Measurements from ENCODE around the gene CHCHD3.

The CHCHD3 gene

GRCh38 chr7:132756484-132756990 lies 325.4 kb downstream of the CHCHD3 start:
- ATAC-seq, result no peak
- no peaks in the 10 kb centered on the region for H3K9me3 Mint-ChIP-seq
- H3K27ac Mint-ChIP-seq, result no peak overlapping the region
- no peak overlapping the region for H3K4me3 Mint-ChIP-seq
- peaks cover 6% of the 10 kb centered on the region for H3K4me1 Mint-ChIP-seq
- DNase-seq, result no peak
- H3K27me3 Mint-ChIP-seq, result no peaks in the 10 kb centered on the region

DNA sequence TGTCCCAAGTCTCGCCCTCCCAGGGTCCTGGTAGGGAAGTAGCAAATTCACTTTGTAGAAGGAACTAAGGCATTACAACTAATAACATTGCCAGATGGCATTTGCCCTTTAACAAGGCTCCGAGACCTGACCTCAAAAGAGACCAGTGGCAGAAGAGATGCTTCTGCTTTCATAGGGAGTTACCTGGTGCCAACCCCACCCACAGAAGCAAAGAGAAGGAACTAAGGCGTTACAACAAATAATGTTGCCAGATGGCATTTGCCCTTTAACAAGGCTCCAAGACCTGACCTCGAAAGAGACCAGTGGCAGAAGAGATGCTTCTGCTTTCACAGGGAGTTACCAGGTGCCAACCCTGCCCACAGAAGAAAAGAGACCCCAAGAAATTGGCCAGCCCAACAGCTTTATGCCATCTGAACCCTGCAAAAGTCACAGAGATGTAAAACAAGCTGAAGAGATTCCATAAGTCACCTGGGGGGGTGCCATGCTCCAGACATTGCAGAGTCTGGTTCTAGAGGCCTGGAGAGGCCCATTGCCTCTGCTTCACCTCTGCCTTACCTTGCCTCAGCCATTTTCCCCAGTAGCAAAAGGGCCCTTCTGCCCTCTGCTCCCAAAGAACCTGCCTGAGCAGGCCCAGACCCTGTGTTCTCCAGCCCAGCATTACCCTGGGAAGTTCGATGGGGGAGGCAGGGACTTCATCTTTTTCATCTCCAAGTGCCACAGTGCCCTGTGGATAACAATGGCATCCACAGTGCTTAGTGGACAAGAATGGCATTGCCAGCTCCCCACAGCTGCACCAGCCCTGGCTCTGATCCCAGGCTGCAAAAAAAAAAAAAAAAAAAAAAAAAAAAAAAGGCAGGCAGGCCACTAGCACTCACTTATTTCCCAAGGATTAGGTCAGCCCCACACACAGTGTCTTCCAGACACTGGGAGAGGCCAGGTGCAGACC lies 326.1 kb downstream of the CHCHD3 start:
- no peaks in the 10 kb centered on the region for H3K9me3 Mint-ChIP-seq
- ATAC-seq (no peak), DNase-seq (no peak)
- no peak overlapping the region for H3K4me3 Mint-ChIP-seq
- H3K4me1 Mint-ChIP-seq, result peaks cover 6% of the 10 kb centered on the region
- H3K27me3 Mint-ChIP-seq, result no peaks in the 10 kb centered on the region
- no peak overlapping the region for H3K27ac Mint-ChIP-seq

GRCh38 chr7:132752431-132752830 lies 329.5 kb downstream of the CHCHD3 start:
- no peak overlapping the region for H3K27ac Mint-ChIP-seq
- no peak overlapping the region for H3K4me3 Mint-ChIP-seq
- no peaks in the 10 kb centered on the region for H3K27me3 Mint-ChIP-seq
- DNase-seq (no peak), ATAC-seq (no peak)
- no peaks in the 10 kb centered on the region for H3K9me3 Mint-ChIP-seq
- H3K4me1 Mint-ChIP-seq, result peaks cover 6% of the 10 kb centered on the region

- Mint-ChIP-seq H3K4me3 (no peak overlapping the region), H3K9me3 (no peaks in the 10 kb centered on the region), H3K27me3 (no peaks in the 10 kb centered on the region), H3K27ac (no peak overlapping the region), H3K4me1 (no peaks in the 10 kb centered on the region)
- DNase-seq (no peak), ATAC-seq (no peak)
These were observed 330.6 kb downstream of the CHCHD3 start for GRCh38 chr7:132751244-132751647.

GRCh38 chr7:132750530-132751217 lies 331.2 kb downstream of the CHCHD3 start:
- H3K4me1 Mint-ChIP-seq, result no peaks in the 10 kb centered on the region
- H3K9me3 Mint-ChIP-seq, result no peaks in the 10 kb centered on the region
- ATAC-seq (no peak), DNase-seq (no peak)
- H3K27me3 Mint-ChIP-seq, result no peaks in the 10 kb centered on the region
- no peak overlapping the region for H3K4me3 Mint-ChIP-seq
- no peak overlapping the region for H3K27ac Mint-ChIP-seq

GRCh38 chr7:132750096-132750495 lies 331.8 kb downstream of the CHCHD3 start:
- no peak for DNase-seq
- Mint-ChIP-seq H3K9me3 (no peaks in the 10 kb centered on the region), H3K27me3 (no peaks in the 10 kb centered on the region), H3K4me3 (no peak overlapping the region), H3K4me1 (no peaks in the 10 kb centered on the region), H3K27ac (no peak overlapping the region)
- no peak for ATAC-seq

DNA sequence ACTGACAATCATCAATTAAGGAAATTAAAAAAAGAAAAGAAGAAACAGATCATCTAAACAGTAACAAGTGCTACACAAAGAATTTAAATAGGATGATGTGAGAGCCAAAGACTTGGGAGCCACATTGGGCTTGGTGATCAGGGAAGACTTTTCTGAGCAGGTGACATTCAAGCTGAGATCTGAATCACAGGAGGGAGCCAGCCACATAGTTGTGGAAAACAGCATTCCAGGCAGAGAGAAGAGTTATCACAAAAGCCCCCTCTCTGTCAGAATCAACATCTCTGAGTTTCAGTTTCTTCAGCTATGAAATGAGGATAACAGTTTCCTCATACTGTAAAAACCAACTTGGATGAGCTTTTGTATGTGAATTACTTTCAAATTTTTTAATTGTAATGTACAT lies 336.4 kb downstream of the CHCHD3 start:
- ATAC-seq (no peak), DNase-seq (no peak)
- Mint-ChIP-seq H3K27me3 (no peaks in the 10 kb centered on the region), H3K4me3 (no peak overlapping the region), H3K27ac (no peak overlapping the region), H3K9me3 (peaks cover 22 to 31% of the 10 kb centered on the region in 2 donors), H3K4me1 (no peaks in the 10 kb centered on the region)

GRCh38 chr7:132743974-132744373 lies 337.9 kb downstream of the CHCHD3 start:
- ATAC-seq, result no peak
- peaks cover 5% of the 10 kb centered on the region for H3K27me3 Mint-ChIP-seq

GRCh38 chr7:132742189-132742612 lies 339.7 kb downstream of the CHCHD3 start:
- H3K27me3 Mint-ChIP-seq, result peaks cover 8% of the 10 kb centered on the region
- peaks cover 22 to 31% of the 10 kb centered on the region in 2 donors for H3K9me3 Mint-ChIP-seq
- H3K4me3 Mint-ChIP-seq, result no peak overlapping the region
- H3K4me1 Mint-ChIP-seq, result no peaks in the 10 kb centered on the region
- DNase-seq, result no peak
- no peak overlapping the region for H3K27ac Mint-ChIP-seq
- ATAC-seq, result no peak

More at GRCh38 chr7:132743974-132744373, 337.9 kb downstream of the CHCHD3 start:
- DNase-seq, result no peak
- Mint-ChIP-seq H3K4me1 (no peaks in the 10 kb centered on the region), H3K4me3 (no peak overlapping the region), H3K27ac (no peak overlapping the region), H3K9me3 (peaks cover 22 to 31% of the 10 kb centered on the region in 2 donors)

- Mint-ChIP-seq H3K4me1 (no peaks in the 10 kb centered on the region), H3K4me3 (no peak overlapping the region), H3K27ac (no peak overlapping the region), H3K27me3 (peaks cover 8% of the 10 kb centered on the region), H3K9me3 (peaks cover 22 to 31% of the 10 kb centered on the region in 2 donors)
- DNase-seq, result no peak
- no peak for ATAC-seq
These were observed 341.7 kb downstream of the CHCHD3 start for GRCh38 chr7:132740176-132740575.

DNA sequence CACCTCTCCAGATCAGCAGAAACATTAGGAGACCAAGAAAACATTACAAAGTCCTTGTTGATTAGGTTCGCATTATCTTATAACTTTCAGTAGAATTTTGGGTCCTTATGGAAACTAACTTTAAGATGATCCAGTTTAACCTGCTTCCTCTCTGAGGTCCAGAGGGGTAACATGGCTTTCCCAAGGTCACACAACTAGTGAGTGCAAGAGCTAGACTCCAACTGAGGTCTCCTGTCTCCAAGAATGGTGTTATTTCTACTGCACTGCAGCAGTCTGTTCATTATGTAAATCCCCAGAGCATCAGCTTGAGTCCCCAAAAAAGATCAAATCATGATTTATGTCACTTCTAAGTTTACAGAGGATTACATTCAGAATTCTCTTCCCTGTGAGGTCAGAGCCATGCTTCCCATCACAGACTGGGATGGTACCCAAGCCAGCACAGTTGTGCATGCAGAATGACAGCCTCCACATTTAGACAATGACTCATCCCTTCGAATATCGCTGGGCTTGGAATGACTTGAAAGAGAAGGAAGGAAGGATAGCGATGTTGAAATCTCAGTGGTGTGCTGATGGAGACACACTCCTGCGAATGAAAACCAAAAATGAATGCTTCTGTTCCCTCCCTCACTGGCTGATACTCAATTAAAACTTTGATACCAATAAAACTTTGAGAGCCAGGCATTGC lies 342.5 kb downstream of the CHCHD3 start:
- peaks cover 19 to 27% of the 10 kb centered on the region in 2 donors for H3K9me3 Mint-ChIP-seq
- no peaks in the 10 kb centered on the region for H3K4me1 Mint-ChIP-seq
- H3K4me3 Mint-ChIP-seq, result no peak overlapping the region
- no peak overlapping the region for H3K27ac Mint-ChIP-seq
- no peak for ATAC-seq
- no peak for DNase-seq
- H3K27me3 Mint-ChIP-seq, result peaks cover 8% of the 10 kb centered on the region

- no peak overlapping the region for H3K27ac Mint-ChIP-seq
- no peak overlapping the region for H3K4me3 Mint-ChIP-seq
- peaks cover 13 to 19% of the 10 kb centered on the region in 2 donors for H3K9me3 Mint-ChIP-seq
- H3K27me3 Mint-ChIP-seq, result peaks cover 8% of the 10 kb centered on the region
- ATAC-seq, result no peak
- no peaks in the 10 kb centered on the region for H3K4me1 Mint-ChIP-seq
- no peak for DNase-seq
These were observed 343.6 kb downstream of the CHCHD3 start for GRCh38 chr7:132738254-132738653.

- H3K9me3 Mint-ChIP-seq, result no peaks in the 10 kb centered on the region
- peaks cover 8% of the 10 kb centered on the region for H3K27me3 Mint-ChIP-seq
- no peak for ATAC-seq
- H3K27ac Mint-ChIP-seq, result no peak overlapping the region
- DNase-seq, result no peak
- no peak overlapping the region for H3K4me3 Mint-ChIP-seq
- H3K4me1 Mint-ChIP-seq, result no peaks in the 10 kb centered on the region
These were observed 346.4 kb downstream of the CHCHD3 start for GRCh38 chr7:132735476-132735875.

Measured in stimulated activated naive CD8-positive, alpha-beta T cell treated with anti-CD3 and anti-CD28 coated beads, Interleukin-15, amount 100 ng/mL, for 72 hours (primary cell).